Endothelial cell of umbilical vein (primary cell): ENCODE data around the gene TMEM171. TPM values are rescaled to one million over a fixed set of nuclear protein-coding genes. Genes with fewer than 3 reads are reported as not detected.

Source experiments
- BruUV-seq: library from RNA; stranded (reverse); fragments of 400-500 nt; replicated peaks from 2 replicates; lab custom pipeline; 2021; lab: Mats Ljungman, UMichigan
- CTCF ChIA-PET: fragments of 300-600, 350-600 bp; sonication (Branson Sonifier 250); formaldehyde crosslinking; loops from one replicate; lab custom pipeline; 2021; ENCODE audit warnings: antibody characterized with exemption, inconsistent platforms; lab: Charles Lee
- POLR2A ChIA-PET: fragments of 300-600, 350-600 bp; sonication (Branson Sonifier 250); formaldehyde crosslinking; loops from one replicate; lab custom pipeline; 2021; ENCODE audit warnings: antibody characterized with exemption, inconsistent platforms; lab: Charles Lee
- DNase-seq: peaks from one replicate; pipeline ENCODE4 v3.0.0-alpha.2; 2011; ENCODE audit warnings: low read depth, low spot score
- FAIRE-seq: peaks from 2 replicates; lab custom pipeline; 2011; peaks lifted over from hg19 to GRCh38; lab: Jason Lieb, UNC
- H2AFZ ChIP-seq: 2 replicates; pipeline ENCODE4 v1.6.0; 2012; ENCODE audit warnings: low read depth, low read length, control low read depth, inconsistent platforms
- H3K27ac ChIP-seq: 2 replicates; pipeline ENCODE4 v1.5.1; 2011; ENCODE audit warnings: low read depth, mild to moderate bottlenecking, control low read depth, low read length, moderate library complexity; ENCODE audit not compliant: insufficient read depth
- H3K27me3 ChIP-seq, 2 experiments: 2 replicates each; pipeline versions ENCODE4 v1.6.0 to v1.6.1; 2011; ENCODE audit warnings: low read length in 2 of 2, mixed read lengths in 1 of 2; ENCODE audit not compliant: control insufficient read depth in 2 of 2, insufficient read depth in 2 of 2
- H3K36me3 ChIP-seq, 2 experiments: 2 replicates in 1 of 2; 3 replicates in 1 of 2; pipeline ENCODE4 v1.5.1; 2011; ENCODE audit warnings: low read length in 2 of 2, mild to moderate bottlenecking in 1 of 2, moderate library complexity in 1 of 2; ENCODE audit not compliant: control insufficient read depth in 2 of 2, insufficient read depth in 2 of 2; ENCODE audit errors: extremely low read depth in 1 of 2
- H3K4me1 ChIP-seq: 3 replicates; pipeline ENCODE4 v1.5.1; 2011; ENCODE audit warnings: mild to moderate bottlenecking, low read length; ENCODE audit not compliant: control insufficient read depth, insufficient read depth; ENCODE audit errors: extremely low read depth
- H3K4me2 ChIP-seq: 2 replicates; pipeline ENCODE4 v1.6.1; 2011; ENCODE audit warnings: low read length, control low read depth, mixed read lengths; ENCODE audit not compliant: insufficient read depth
- H3K4me3 ChIP-seq, 3 experiments: fragments of 200-600 bp in 1 of 3; sonication (generic), shearing (Covaris generic) in 1 of 3; replicated peaks in 1 of 3; 2 replicates each; pipeline ENCODE4 v1.5.1; 2011 to 2016; ENCODE audit warnings: control low read depth in 3 of 3, low read length in 3 of 3, mild to moderate bottlenecking in 2 of 3, inconsistent platforms in 1 of 3, low read depth in 1 of 3, moderate library complexity in 1 of 3; ENCODE audit not compliant: insufficient read depth in 1 of 3
- H3K79me2 ChIP-seq: 2 replicates; pipeline ENCODE4 v1.6.0; 2012; ENCODE audit warnings: low read length, inconsistent platforms; ENCODE audit not compliant: control insufficient read depth, insufficient read depth
- H3K9ac ChIP-seq: replicated peaks from 2 replicates; pipeline ENCODE3; 2011; ENCODE audit warnings: low read length, control low read depth; ENCODE audit not compliant: insufficient read depth; ENCODE audit errors: extremely low read depth
- H3K9me1 ChIP-seq: replicated peaks from 3 replicates; pipeline ENCODE4 v1.6.0; 2011; ENCODE audit warnings: mild to moderate bottlenecking, low read length; ENCODE audit not compliant: control insufficient read depth, insufficient read depth; ENCODE audit errors: extremely low read depth
- H3K9me3 ChIP-seq: replicated peaks from 2 replicates; pipeline ENCODE4 v1.5.1; 2012; ENCODE audit warnings: low read length, inconsistent platforms; ENCODE audit not compliant: control insufficient read depth, insufficient read depth
- H4K20me1 ChIP-seq: replicated peaks from 2 replicates; pipeline ENCODE3; 2011; ENCODE audit warnings: mild to moderate bottlenecking, low read length; ENCODE audit not compliant: control insufficient read depth, insufficient read depth; ENCODE audit errors: extremely low read depth
- CTCF ChIP-seq, 2 donors: IDR thresholded peaks; 1 replicate in 1 of 2; 2 replicates in 1 of 2; pipeline ENCODE4 v1.5.1; 2011; ENCODE audit warnings: low read length in 2 of 2, mild to moderate bottlenecking in 2 of 2, moderate library complexity in 2 of 2, control low read depth in 1 of 2, inconsistent platforms in 1 of 2, low read depth in 1 of 2; ENCODE audit not compliant: insufficient read depth in 1 of 2; ENCODE audit errors: extremely low read depth in 1 of 2
- EZH2 ChIP-seq: IDR thresholded peaks from 2 replicates; pipeline ENCODE4 v1.6.1; 2012; ENCODE audit warnings: borderline replicate concordance, low read depth, mild to moderate bottlenecking, moderate library complexity, low read length, inconsistent platforms; ENCODE audit not compliant: severe bottlenecking
- FOS ChIP-seq: IDR thresholded peaks from 2 replicates; pipeline ENCODE4 v1.6.1; 2011; ENCODE audit warnings: mild to moderate bottlenecking, low read length, moderate library complexity, borderline replicate concordance; ENCODE audit not compliant: insufficient read depth
- GATA2 ChIP-seq: IDR thresholded peaks from 2 replicates; pipeline ENCODE4 v1.7.0; 2011; ENCODE audit warnings: low read depth, mild to moderate bottlenecking, moderate library complexity, mixed read lengths, low read length; ENCODE audit not compliant: insufficient read length, insufficient read depth
- JUN ChIP-seq: IDR thresholded peaks from 2 replicates; pipeline ENCODE4 v1.6.1; 2011; ENCODE audit warnings: borderline replicate concordance, low read depth; ENCODE audit not compliant: insufficient read length, insufficient read depth
- MAX ChIP-seq: IDR thresholded peaks from 2 replicates; pipeline ENCODE4 v1.6.1; 2011; ENCODE audit not compliant: insufficient read depth, insufficient read length
- MYC ChIP-seq: IDR thresholded peaks from one replicate; pipeline ENCODE4 v1.6.1; 2011; ENCODE audit warnings: mild to moderate bottlenecking, low read depth, low read length
- POLR2A ChIP-seq: IDR thresholded peaks from 2 replicates; pipeline ENCODE4 v1.6.1; 2012; ENCODE audit warnings: low read depth, mild to moderate bottlenecking, control low read depth, low read length
- POLR2AphosphoS5 ChIP-seq: IDR thresholded peaks from 2 replicates; pipeline ENCODE4 v1.6.1; 2012; ENCODE audit warnings: low read depth, mild to moderate bottlenecking, control low read depth, low read length, moderate library complexity; ENCODE audit not compliant: insufficient read depth
- dilution Hi-C: fragments of 300-500 bp; cut with MboI; formaldehyde crosslinking; loops from one replicate; pipeline ENCODE4 v1.15.0; 2019; ENCODE audit warnings: low sequenced_read_pairs; ENCODE audit not compliant: extremely low pct_ligation_motif_present
- intact Hi-C: fragments of 100-400 bp; cut with micrococcal nuclease; formaldehyde crosslinking; loops from one replicate; pipeline ENCODE4 v1.10.0; 2022
- polyA plus RNA-seq, 4 experiments: library from polyadenylated mRNA; depleted of rRNA in 3 of 4; stranded (reverse) in 3 of 4; unstranded in 1 of 4; fragments of >200 nt; gene quantifications; 2 replicates each; pipeline versions ENCODE4 v1.2.1 to v1.2.3, GENCODE V29; 2011 to 2012; ENCODE audit warnings: missing spikeins in 1 of 4
- total RNA-seq: library from RNA; stranded (reverse); gene quantifications from 2 replicates; pipeline ENCODE4 v1.2.3, GENCODE V29; 2021

TMEM171 gene
- total and polyA plus RNA-seq, 2 donors (not counting 3 experiments of a cell fraction or from before 2014, with no cell fraction given) = 5.6 to 11.7 TPM

DNA sequence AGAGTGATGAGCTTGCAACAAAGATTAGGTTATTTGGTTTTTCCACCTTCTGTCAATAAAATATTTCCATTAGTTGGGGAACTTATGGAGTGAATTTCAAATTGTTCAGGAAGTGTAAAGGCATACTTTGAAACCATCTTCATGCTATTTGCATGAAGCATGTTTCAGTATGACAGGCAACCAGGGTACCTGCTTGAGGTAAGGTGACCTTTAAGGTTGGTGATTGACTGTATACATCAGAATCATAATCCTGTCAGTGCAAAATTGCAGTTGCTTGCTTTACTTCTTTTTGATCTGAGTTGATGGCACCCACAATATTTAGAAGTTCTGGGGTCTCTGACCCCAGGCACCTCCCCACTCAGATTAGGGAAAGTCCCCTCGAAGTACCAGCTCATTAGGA, 26.0 kb upstream of the TMEM171 start:
- dilution Hi-C loops = no loop called here
- no peak for FAIRE-seq
- Histone ChIP-seq H2AFZ (no peak overlapping the region), H3K27ac (no peak overlapping the region), H4K20me1 (no peaks in the 10 kb centered on the region), H3K27me3 (no peaks in the 10 kb centered on the region), H3K79me2 (no peaks in the 10 kb centered on the region), H3K4me1 (no peaks in the 10 kb centered on the region), H3K9me1 (no peaks in the 10 kb centered on the region), H3K4me3 (no peak overlapping the region), H3K4me2 (no peak overlapping the region), H3K9me3 (no peaks in the 10 kb centered on the region), H3K9ac (no peak overlapping the region), H3K36me3 (peaks cover 0 to 4% of the 10 kb centered on the region in 2 experiments)
- BruUV-seq = no TSS peak
- CTCF ChIA-PET = interaction anchor here (1.1 to 2.5 kb wide), 4 partner anchors 76 to 124 kb away, joined by 3 to 13 read pairs (median 4); no protein-coding TSS in a partner anchor
- intact Hi-C loops = no loop called here
- DNase-seq = no peak
- TF ChIP-seq MAX (no peak), FOS (no peak), GATA2 (no peak), MYC (no peak), EZH2 (no peak), POLR2AphosphoS5 (no peak), POLR2A (no peak), JUN (no peak), CTCF (IDR thresholded peaks at IDR 0.05; ENCODE audit: extremely low read depth in 1 of 2, insufficient read depth in 1 of 2, low read depth in 1 of 2, low read length in 2 of 2) (no peak)
- POLR2A ChIA-PET = no interaction called here
